Esophagus squamous epithelium (tissue), 5 donors: ENCODE data around the gene YLPM1. TPM values are rescaled to one million over a fixed set of nuclear protein-coding genes. Genes with fewer than 3 reads are reported as not detected.

Source experiments
- DNase-seq: peaks from one replicate; lab custom pipeline; 2025; lab: John Stamatoyannopoulos, UW
- H3K27ac ChIP-seq, 4 donors: fragments of 200-600 bp; sonication (generic); one replicate each; pipeline ENCODE4 v1.5.1; 2016 to 2019; ENCODE audit warnings: mild to moderate bottlenecking in 1 of 4
- H3K27me3 ChIP-seq, 4 donors: fragments of 200-600 bp; sonication (generic); 1 replicate in 3 of 4; 2 replicates in 1 of 4; pipeline versions ENCODE4 v1.5.1 to v1.6.0; 2017 to 2021; ENCODE audit warnings: antibody characterized with exemption in 1 of 4
- H3K36me3 ChIP-seq, 3 donors: fragments of 200-600 bp; sonication (generic); one replicate each; pipeline ENCODE4 v1.5.1; 2016 to 2019
- H3K4me1 ChIP-seq, 3 donors: fragments of 200-600 bp; sonication (generic); one replicate each; pipeline ENCODE4 v1.5.1; 2017 to 2019
- H3K4me3 ChIP-seq, 4 donors: fragments of 200-600 bp; sonication (generic); 1 replicate in 3 of 4; 2 replicates in 1 of 4; pipeline ENCODE4 v1.5.1; 2016 to 2019; ENCODE audit warnings: mild to moderate bottlenecking in 2 of 4, moderate library complexity in 1 of 4
- H3K9me3 ChIP-seq, 3 donors: fragments of 200-600 bp; sonication (generic); one replicate each; pipeline ENCODE4 v1.5.1; 2016 to 2019
- POLR2A ChIP-seq, 4 donors: fragments of 450-650 bp; IDR thresholded peaks; one replicate each; pipeline ENCODE4 v1.6.1; 2017; ENCODE audit warnings: antibody characterized with exemption in 4 of 4, mild to moderate bottlenecking in 4 of 4, moderate library complexity in 3 of 4
- WGBS, 2 donors: methylation state at CpG; one replicate each; pipeline ENCODE4 v1.1.5; 2018; 5-methylcytosine and 5-hydroxymethylcytosine counted together
- intact Hi-C: fragments of 100-400 bp; cut with DNase I; formaldehyde crosslinking; loops from one replicate; pipeline ENCODE4 v1.15.0; 2022
- total RNA-seq, 4 donors: library from RNA; depleted of rRNA; stranded (reverse); fragments of >200 nt; gene quantifications; one replicate each; pipeline ENCODE4 v1.1.0, GENCODE V29; 2016
- TF ChIP-seq, protein P1 (sequence below), 6 experiments: fragments of 450-650 bp in 4 of 6; fragments of 200-600 bp in 2 of 6; sonication (generic) in 2 of 6; IDR thresholded peaks; one replicate each; pipeline ENCODE4 v1.5.1; 2016 to 2019; ENCODE audit warnings: antibody characterized with exemption in 6 of 6, mild to moderate bottlenecking in 4 of 6, moderate library complexity in 4 of 6
- donor health status: DM: yes; HTN: yes; CAD: no.

YLPM1 gene
- total RNA-seq, 4 donors from 2014 or later, result 20.4 to 48.8 (median 28.2) TPM

- intact Hi-C loops, result no loop called here
- no peak for TF ChIP-seq POLR2A (IDR thresholded peaks at IDR 0.05)
- TF ChIP-seq, protein P1, sequence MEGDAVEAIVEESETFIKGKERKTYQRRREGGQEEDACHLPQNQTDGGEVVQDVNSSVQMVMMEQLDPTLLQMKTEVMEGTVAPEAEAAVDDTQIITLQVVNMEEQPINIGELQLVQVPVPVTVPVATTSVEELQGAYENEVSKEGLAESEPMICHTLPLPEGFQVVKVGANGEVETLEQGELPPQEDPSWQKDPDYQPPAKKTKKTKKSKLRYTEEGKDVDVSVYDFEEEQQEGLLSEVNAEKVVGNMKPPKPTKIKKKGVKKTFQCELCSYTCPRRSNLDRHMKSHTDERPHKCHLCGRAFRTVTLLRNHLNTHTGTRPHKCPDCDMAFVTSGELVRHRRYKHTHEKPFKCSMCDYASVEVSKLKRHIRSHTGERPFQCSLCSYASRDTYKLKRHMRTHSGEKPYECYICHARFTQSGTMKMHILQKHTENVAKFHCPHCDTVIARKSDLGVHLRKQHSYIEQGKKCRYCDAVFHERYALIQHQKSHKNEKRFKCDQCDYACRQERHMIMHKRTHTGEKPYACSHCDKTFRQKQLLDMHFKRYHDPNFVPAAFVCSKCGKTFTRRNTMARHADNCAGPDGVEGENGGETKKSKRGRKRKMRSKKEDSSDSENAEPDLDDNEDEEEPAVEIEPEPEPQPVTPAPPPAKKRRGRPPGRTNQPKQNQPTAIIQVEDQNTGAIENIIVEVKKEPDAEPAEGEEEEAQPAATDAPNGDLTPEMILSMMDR (IDR thresholded peaks at IDR 0.05), result no peak
- Histone ChIP-seq H3K27ac (no peak overlapping the region), H3K27me3 (no peaks in the 10 kb centered on the region), H3K4me3 (no peak overlapping the region), H3K9me3 (no peaks in the 10 kb centered on the region), H3K36me3 (peaks cover 0 to 83% (median 13%) of the 10 kb centered on the region in 3 donors), H3K4me1 (peaks cover 0 to 19% (median 2%) of the 10 kb centered on the region in 3 donors)
- DNase-seq, result no peak
- 85 to 94% methylated on average over 4 of the region's 4 CpGs for WGBS, 2 donors
Observed at GRCh38 chr14:74832849-74833248, 69.7 kb downstream of the YLPM1 start.

GRCh38 chr14:74834692-74835392, 71.7 kb downstream of the YLPM1 start:
- TF ChIP-seq POLR2A (IDR thresholded peaks at IDR 0.05), result no peak
- TF ChIP-seq, protein P1 (IDR thresholded peaks at IDR 0.05), result no peak
- peaks cover 0 to 63% (median 8%) of the 10 kb centered on the region in 3 donors for H3K36me3 ChIP-seq
- no peak overlapping the region for H3K4me3 ChIP-seq
- H3K4me1 ChIP-seq, result peaks cover 0 to 19% (median 2%) of the 10 kb centered on the region in 3 donors
- no peaks in the 10 kb centered on the region for H3K9me3 ChIP-seq
- no peak overlapping the region for H3K27ac ChIP-seq
- intact Hi-C loops, result no loop called here
- DNase-seq, result no peak
- no peaks in the 10 kb centered on the region for H3K27me3 ChIP-seq
- 90 to 92% methylated on average over 4 of the region's 5 CpGs for WGBS, 2 donors

DNA sequence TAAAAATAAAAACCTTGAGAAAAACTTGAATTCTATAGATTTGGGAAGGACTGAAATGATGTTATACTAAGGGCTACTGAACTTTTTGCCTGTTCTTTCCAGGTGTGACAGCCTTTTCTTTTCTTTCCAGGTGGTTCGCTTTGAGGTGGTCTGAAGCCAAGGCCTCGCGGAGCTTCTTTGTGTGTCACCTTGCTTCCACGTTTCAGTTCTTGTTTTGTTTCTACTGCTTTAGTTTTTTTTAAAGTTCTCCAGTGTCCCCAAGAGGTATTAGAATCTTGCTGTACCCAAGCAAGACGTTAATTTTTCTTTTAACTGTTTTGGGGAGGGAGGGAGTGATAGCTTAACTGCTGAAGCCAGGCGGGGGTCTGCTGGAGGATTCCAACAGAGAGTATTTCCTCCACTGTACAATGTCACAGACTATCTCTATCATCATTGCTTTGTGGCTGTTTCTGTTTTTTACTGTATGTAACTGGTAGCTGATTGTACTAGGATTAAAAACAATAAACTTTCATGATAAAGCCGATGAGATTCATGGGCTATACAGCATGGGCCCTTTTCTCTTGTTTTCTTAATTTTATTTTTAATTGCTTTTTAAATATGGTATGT, 72.6 kb downstream of the YLPM1 start:
- H3K4me1 ChIP-seq, result peaks cover 0 to 19% (median 2%) of the 10 kb centered on the region in 3 donors
- DNase-seq, result no peak
- H3K9me3 ChIP-seq, result no peaks in the 10 kb centered on the region
- H3K4me3 ChIP-seq, result no peak overlapping the region
- TF ChIP-seq, protein P1 (IDR thresholded peaks at IDR 0.05), result no peak
- no peak for TF ChIP-seq POLR2A (IDR thresholded peaks at IDR 0.05)
- H3K36me3 ChIP-seq, result peaks cover 0 to 58% (median 2%) of the 10 kb centered on the region in 3 donors
- H3K27ac ChIP-seq, result no peak overlapping the region
- H3K27me3 ChIP-seq, result no peaks in the 10 kb centered on the region
- 83 to 84% methylated on average over 7 of the region's 7 CpGs for WGBS, 2 donors
- intact Hi-C loops, result no loop called here

GRCh38 chr14:74836251-74836960, 73.3 kb downstream of the YLPM1 start:
- 81 to 90% methylated on average over 1 of the region's 1 CpG for WGBS, 2 donors
- peaks cover 0 to 19% (median 2%) of the 10 kb centered on the region in 3 donors for H3K4me1 ChIP-seq
- no peak for DNase-seq
- TF ChIP-seq, protein P1 (IDR thresholded peaks at IDR 0.05), result no peak
- TF ChIP-seq POLR2A (IDR thresholded peaks at IDR 0.05), result no peak
- intact Hi-C loops, result no loop called here
- no peaks in the 10 kb centered on the region for H3K9me3 ChIP-seq
- H3K27ac ChIP-seq, result no peak overlapping the region
- no peaks in the 10 kb centered on the region for H3K27me3 ChIP-seq
- H3K4me3 ChIP-seq, result no peak overlapping the region
- peaks cover 0 to 56% (median 0%) of the 10 kb centered on the region in 3 donors for H3K36me3 ChIP-seq
